A673 (cell line): Measurements from ENCODE around the gene PROC. TPM values are rescaled to one million over a fixed set of nuclear protein-coding genes. Genes with fewer than 3 reads are reported as not detected.
"Not testable (repeated sequence)": the region's sequence is repeated elsewhere in the genome, so short reads cannot be mapped to it uniquely, and the experiment has no call there.

Experiments
- BruUV-seq: library from RNA; stranded (reverse); fragments of 400-500 nt; replicated peaks from 2 replicates; lab custom pipeline; 2021; lab: Mats Ljungman, UMichigan
- CTCF ChIA-PET: fragments of 300-600 bp; sonication (Branson Sonifier 250); formaldehyde crosslinking; loops from one replicate; lab custom pipeline; 2022; ENCODE audit warnings: antibody characterized with exemption; lab: Charles Lee
- POLR2A ChIA-PET: fragments of 300-600 bp; sonication (Branson Sonifier 250); formaldehyde crosslinking; loops from one replicate; lab custom pipeline; 2022; ENCODE audit warnings: antibody characterized with exemption; ENCODE audit not compliant: low non-redundant PET; lab: Charles Lee
- DNase-seq: peaks from one replicate; pipeline ENCODE4 v3.0.0-alpha.2; 2015; ENCODE audit warnings: low spot score
- H3K27ac ChIP-seq: fragments of 200-600 bp; sonication (generic); 2 replicates; pipeline ENCODE4 v1.5.1; 2016; ENCODE audit warnings: mixed run types, low read depth, mild to moderate bottlenecking, mixed read lengths, antibody characterized with exemption, low read length; ENCODE audit not compliant: poor library complexity, severe bottlenecking
- H3K27me3 ChIP-seq: fragments of 200-600 bp; sonication (generic); replicated peaks from 2 replicates; pipeline ENCODE4 v1.6.1; 2017; ENCODE audit warnings: mixed run types, low read depth, mild to moderate bottlenecking, mixed read lengths, antibody characterized with exemption, low read length; ENCODE audit not compliant: insufficient read depth, poor library complexity
- H3K36me3 ChIP-seq: fragments of 200-600 bp; sonication (generic); 2 replicates; pipeline ENCODE4 v1.6.1; 2016; ENCODE audit warnings: mixed run types, mild to moderate bottlenecking, mixed read lengths, antibody characterized with exemption, low read length; ENCODE audit not compliant: insufficient read depth, poor library complexity, severe bottlenecking
- H3K4me1 ChIP-seq: fragments of 200-600 bp; sonication (generic); 2 replicates; pipeline ENCODE4 v1.6.1; 2017; ENCODE audit warnings: mixed run types, mild to moderate bottlenecking, mixed read lengths, antibody characterized with exemption, low read length; ENCODE audit not compliant: insufficient read depth, poor library complexity, severe bottlenecking
- H3K4me3 ChIP-seq: fragments of 200-600 bp; sonication (generic); 2 replicates; pipeline ENCODE4 v1.5.1; 2016; ENCODE audit warnings: low read depth, mixed run types, mild to moderate bottlenecking, mixed read lengths, low read length; ENCODE audit not compliant: poor library complexity, severe bottlenecking
- H3K9me3 ChIP-seq: fragments of 200-600 bp; sonication (generic); 2 replicates; pipeline ENCODE4 v1.6.1; 2016; ENCODE audit warnings: mixed run types, low read depth, mild to moderate bottlenecking, mixed read lengths, antibody characterized with exemption, low read length; ENCODE audit not compliant: poor library complexity, severe bottlenecking
- EZH2 ChIP-seq: fragments of 200-600 bp; sonication (generic); IDR thresholded peaks from 2 replicates; pipeline ENCODE4 v1.6.1; 2017; ENCODE audit warnings: borderline replicate concordance, low read depth, mild to moderate bottlenecking, mixed read lengths, antibody characterized with exemption, low read length; ENCODE audit not compliant: poor library complexity, severe bottlenecking
- intact Hi-C: fragments of 100-400 bp; cut with micrococcal nuclease; formaldehyde crosslinking; loops from one replicate; pipeline ENCODE4 v1.10.0; 2022; ENCODE audit not compliant: unreplicated experiment
- total RNA-seq: library from RNA; stranded (reverse); gene quantifications from 2 replicates; pipeline ENCODE4 v1.2.3, GENCODE V29; 2021
- TF ChIP-seq, protein P1 (sequence below): fragments of 300-800, 200-600 bp; sonication (generic); conservative IDR thresholded peaks from 2 replicates; pipeline ENCODE4 v1.5.1; 2017; ENCODE audit warnings: low read depth, mild to moderate bottlenecking, antibody characterized with exemption, low read length, moderate library complexity, mixed read lengths

The PROC gene
- total RNA-seq, 1 experiment from 2014 or later: not detected

- POLR2A ChIA-PET: no interaction called here
- no peak for DNase-seq
- CTCF ChIA-PET: no interaction called here
- Histone ChIP-seq H3K27ac (no peak overlapping the region), H3K27me3 (no peaks in the 10 kb centered on the region), H3K9me3 (no peaks in the 10 kb centered on the region), H3K4me3 (no peak overlapping the region), H3K4me1 (peaks cover 3% of the 10 kb centered on the region), H3K36me3 (no peaks in the 10 kb centered on the region)
- no TSS peak for BruUV-seq
- intact Hi-C loops: no loop called here
- TF ChIP-seq EZH2: no peak
- TF ChIP-seq, protein P1, sequence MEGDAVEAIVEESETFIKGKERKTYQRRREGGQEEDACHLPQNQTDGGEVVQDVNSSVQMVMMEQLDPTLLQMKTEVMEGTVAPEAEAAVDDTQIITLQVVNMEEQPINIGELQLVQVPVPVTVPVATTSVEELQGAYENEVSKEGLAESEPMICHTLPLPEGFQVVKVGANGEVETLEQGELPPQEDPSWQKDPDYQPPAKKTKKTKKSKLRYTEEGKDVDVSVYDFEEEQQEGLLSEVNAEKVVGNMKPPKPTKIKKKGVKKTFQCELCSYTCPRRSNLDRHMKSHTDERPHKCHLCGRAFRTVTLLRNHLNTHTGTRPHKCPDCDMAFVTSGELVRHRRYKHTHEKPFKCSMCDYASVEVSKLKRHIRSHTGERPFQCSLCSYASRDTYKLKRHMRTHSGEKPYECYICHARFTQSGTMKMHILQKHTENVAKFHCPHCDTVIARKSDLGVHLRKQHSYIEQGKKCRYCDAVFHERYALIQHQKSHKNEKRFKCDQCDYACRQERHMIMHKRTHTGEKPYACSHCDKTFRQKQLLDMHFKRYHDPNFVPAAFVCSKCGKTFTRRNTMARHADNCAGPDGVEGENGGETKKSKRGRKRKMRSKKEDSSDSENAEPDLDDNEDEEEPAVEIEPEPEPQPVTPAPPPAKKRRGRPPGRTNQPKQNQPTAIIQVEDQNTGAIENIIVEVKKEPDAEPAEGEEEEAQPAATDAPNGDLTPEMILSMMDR: no peak
Measured at GRCh38 chr2:127449414-127449813, 31.2 kb downstream of the PROC start.

DNA sequence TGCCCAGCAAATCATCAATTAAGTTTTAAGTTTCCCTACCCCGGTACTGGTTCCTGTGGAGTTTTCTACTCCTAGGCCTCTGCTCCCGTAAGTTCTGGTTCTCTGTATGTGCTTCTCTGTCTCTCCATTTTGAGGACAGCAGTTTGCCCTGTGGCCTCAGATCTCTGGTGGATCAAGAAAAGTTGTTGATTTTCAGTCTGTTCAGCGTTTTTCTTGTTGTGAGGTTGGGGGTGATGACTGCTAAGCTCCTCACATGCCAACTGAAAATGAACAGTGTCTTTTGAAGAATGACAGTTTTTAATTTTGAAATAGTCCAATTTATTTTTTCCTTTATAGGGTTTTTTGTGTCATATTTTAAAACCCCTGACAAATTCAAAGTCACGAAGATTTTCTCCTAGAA lies 31.7 kb downstream of the PROC start:
- intact Hi-C loops: no loop called here
- H3K36me3 ChIP-seq: no peaks in the 10 kb centered on the region
- BruUV-seq: no TSS peak
- no peak overlapping the region for H3K4me3 ChIP-seq
- no peak for TF ChIP-seq EZH2
- TF ChIP-seq, protein P1: no peak
- CTCF ChIA-PET: interaction anchor here (1.0 kb wide), 1 partner anchor 253 kb away, joined by 3 read pairs; no protein-coding TSS in a partner anchor
- DNase-seq: no peak
- POLR2A ChIA-PET: no interaction called here
- H3K9me3 ChIP-seq: no peaks in the 10 kb centered on the region
- peaks cover 8% of the 10 kb centered on the region for H3K4me1 ChIP-seq
- H3K27ac ChIP-seq: no peak overlapping the region
- no peaks in the 10 kb centered on the region for H3K27me3 ChIP-seq

DNA sequence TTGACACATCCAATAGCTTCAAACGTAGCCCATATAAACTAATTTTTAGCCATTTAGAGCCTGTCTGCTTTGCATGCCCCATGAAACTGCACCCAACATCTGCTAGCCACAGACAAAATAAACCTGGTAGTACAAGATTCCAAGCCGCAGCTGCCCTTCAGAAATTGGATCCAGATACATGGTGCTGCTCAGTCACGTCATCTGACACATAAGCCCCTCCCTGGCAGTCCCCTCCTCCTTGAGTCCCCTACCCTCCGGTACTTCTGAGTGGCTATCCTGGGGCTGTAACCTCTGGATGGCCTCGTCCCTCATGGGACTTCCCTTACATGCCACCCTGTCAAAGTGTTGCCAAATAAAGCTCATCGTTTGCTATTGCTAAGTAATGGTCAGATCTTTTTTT lies 33.8 kb downstream of the PROC start:
- CTCF ChIA-PET: no interaction called here
- POLR2A ChIA-PET: no interaction called here
- H3K27ac ChIP-seq: no peak overlapping the region
- DNase-seq: no peak
- H3K9me3 ChIP-seq: no peaks in the 10 kb centered on the region
- no peaks in the 10 kb centered on the region for H3K36me3 ChIP-seq
- peaks cover 22% of the 10 kb centered on the region for H3K4me1 ChIP-seq
- intact Hi-C loops: no loop called here
- H3K4me3 ChIP-seq: no peak overlapping the region
- no peaks in the 10 kb centered on the region for H3K27me3 ChIP-seq
- no TSS peak for BruUV-seq
- no peak for TF ChIP-seq EZH2
- TF ChIP-seq, protein P1: no peak

DNA sequence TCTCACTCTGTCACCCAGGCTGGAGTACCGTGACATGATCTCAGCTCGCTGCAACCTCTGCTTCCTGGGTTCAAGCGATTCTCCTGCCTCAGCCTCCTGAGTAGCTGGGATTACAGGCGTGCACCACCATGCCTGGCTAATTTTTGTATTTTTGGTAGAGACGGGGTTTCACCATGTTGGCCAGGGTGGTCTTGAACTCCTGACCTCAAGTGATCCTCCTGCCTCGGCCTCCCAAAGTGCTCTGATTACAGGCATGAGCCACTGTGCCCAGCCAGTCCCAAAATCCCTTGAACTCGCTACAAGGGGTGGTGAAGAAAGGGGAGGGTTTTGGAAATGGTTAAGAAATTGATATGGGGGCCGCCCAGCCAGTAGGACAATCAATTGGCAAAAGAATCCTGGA lies 34.2 kb downstream of the PROC start:
- H3K27ac ChIP-seq, CTCF ChIA-PET, DNase-seq, POLR2A ChIA-PET, H3K9me3 ChIP-seq, intact Hi-C loops, H3K4me3 ChIP-seq, H3K27me3 ChIP-seq, H3K36me3 ChIP-seq, BruUV-seq: not testable (repeated sequence)
- H3K4me1 ChIP-seq: peaks cover 22% of the 10 kb centered on the region
